T47D (cell line): ENCODE measurements around the gene PTPN11.
"Not testable (repeated sequence)": the region's sequence is repeated elsewhere in the genome, so short reads cannot be mapped to it uniquely, and the experiment has no call there.

Experiments used
- DNase-seq, 2 experiments: peaks; one replicate each; pipeline versions ENCODE4 v3.0.0 to v3.0.0-alpha.2; 2011 to 2012; ENCODE audit warnings: low read depth in 1 of 2, low spot score in 1 of 2
- JUND ChIP-seq: IDR thresholded peaks from 2 replicates; pipeline ENCODE4 v1.6.1; 2012; ENCODE audit warnings: low read depth
- in situ Hi-C: cut with HindIII; loops from 2 replicates; pipeline ENCODE4 v1.10.0; 2016; ENCODE audit warnings: low sequenced_read_pairs, low pct_unique_long_range_greater_than_20kb

The PTPN11 gene

GRCh38 chr12:112418608-112419296 is at the start of gene PTPN11:
Gene PTPN11, plus strand, starts transcription at chr12:112418947. Its CDS starts 165 bp downstream, at chr12:112419112.
- TF ChIP-seq JUND: no peak
- in situ Hi-C loops: no loop called here
- DNase-seq: peak; percentile 64 to 90

GRCh38 chr12:112370199-112370598 is 48.5 kb upstream of the PTPN11 start:
- DNase-seq: no peak
- in situ Hi-C loops: no loop called here

GRCh38 chr12:112370868-112371510 is 47.8 kb upstream of the PTPN11 start:
- peak in 1 of 2 experiments; percentile 60 for DNase-seq
- 0 out of 2 replicates have a peak, but pooled peaks have one; percentile 32 for TF ChIP-seq JUND
- in situ Hi-C loops: no loop called here

More at GRCh38 chr12:112370199-112370598, 48.5 kb upstream of the PTPN11 start:
- no peak for TF ChIP-seq JUND

GRCh38 chr12:112374166-112374740 is 44.5 kb upstream of the PTPN11 start:
- in situ Hi-C loops: no loop called here
- DNase-seq: peak in 1 of 2 experiments; percentile 27
- no peak for TF ChIP-seq JUND

- peak in 1 of 2 experiments; percentile 79 for DNase-seq
- in situ Hi-C loops: no loop called here
- no peak for TF ChIP-seq JUND
Observed at GRCh38 chr12:112375105-112375504, 43.6 kb upstream of the PTPN11 start.

- DNase-seq: no peak
- TF ChIP-seq JUND: no peak
- in situ Hi-C loops: no loop called here
Observed at GRCh38 chr12:112380663-112381405, 37.9 kb upstream of the PTPN11 start.

- no peak for TF ChIP-seq JUND
- peak; percentile 40 to 57 for DNase-seq
- in situ Hi-C loops: no loop called here
Observed at GRCh38 chr12:112381406-112381882, 37.3 kb upstream of the PTPN11 start.

GRCh38 chr12:112381883-112382796 is 36.6 kb upstream of the PTPN11 start, which contains the start of gene HECTD4:
Gene HECTD4, minus strand, starts transcription at chr12:112382431. Its CDS starts 303 bp downstream, at chr12:112382128.
- TF ChIP-seq JUND: no peak
- in situ Hi-C loops: no loop called here
- peak; percentile 92 to 96 for DNase-seq

- in situ Hi-C loops: no loop called here
- no peak for DNase-seq
- TF ChIP-seq JUND: no peak
Observed at GRCh38 chr12:112382866-112383265, 35.9 kb upstream of the PTPN11 start.

GRCh38 chr12:112386726-112387125 is 32.0 kb upstream of the PTPN11 start:
- DNase-seq: no peak
- in situ Hi-C loops: no loop called here
- TF ChIP-seq JUND: no peak

GRCh38 chr12:112389228-112389627 is 29.5 kb upstream of the PTPN11 start:
- no peak for TF ChIP-seq JUND
- no peak for DNase-seq
- in situ Hi-C loops: no loop called here

- in situ Hi-C loops, DNase-seq: not testable (repeated sequence)
Observed at GRCh38 chr12:112389922-112390654, 28.7 kb upstream of the PTPN11 start.
